T-helper 1 cell treated with Interleukin-12 subunit alpha and Interleukin-12 subunit beta and Interleukin-4 antibody, amounts not matched to agents 30 ng/mL and 1 ng/mL, for 36 hours (primary cell): Measurements from ENCODE around the gene NPHP3. TPM values are rescaled to one million over a fixed set of nuclear protein-coding genes. Genes with fewer than 3 reads are reported as not detected.

Source experiments
- intact Hi-C: fragments of 100-400 bp; cut with micrococcal nuclease; formaldehyde crosslinking; loops from one replicate; pipeline ENCODE4 v1.15.1; 2024
- total RNA-seq: library from RNA; stranded (reverse); gene quantifications from 2 replicates; pipeline ENCODE4 v1.2.3, GENCODE V29; 2022

NPHP3 gene
- total RNA-seq, 1 donor from 2014 or later = 18.9 TPM

DNA sequence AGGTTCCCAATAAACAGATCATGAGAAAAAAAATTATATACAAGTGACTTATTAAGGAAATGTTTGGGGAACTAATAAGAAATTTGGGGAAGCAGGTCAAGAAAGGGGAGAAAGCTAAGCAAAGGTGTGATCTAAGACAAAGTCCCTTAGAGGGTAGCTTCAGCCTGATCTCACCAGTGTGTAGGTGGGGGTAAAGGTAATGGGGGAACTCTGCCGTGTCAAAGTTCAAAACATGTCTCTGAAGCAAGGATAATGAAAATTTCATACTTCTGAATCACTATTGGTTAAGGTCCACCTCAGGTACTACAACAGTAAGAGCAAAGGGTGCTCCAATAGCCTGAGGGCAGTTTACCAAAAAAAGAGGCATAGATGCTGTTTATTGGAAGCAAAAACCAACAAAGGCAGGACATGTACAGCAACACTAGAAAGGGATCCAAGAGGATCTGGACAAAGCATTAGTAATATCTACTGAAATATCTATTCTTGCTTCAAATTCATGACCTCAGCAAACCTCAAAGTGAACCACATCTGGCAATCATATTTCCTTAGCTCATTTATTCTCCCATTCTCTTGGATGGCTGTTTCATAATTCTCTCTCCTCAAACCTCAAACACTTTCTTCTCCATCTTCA is 69.5 kb downstream of the NPHP3 start:
- intact Hi-C loops = no loop called here

DNA sequence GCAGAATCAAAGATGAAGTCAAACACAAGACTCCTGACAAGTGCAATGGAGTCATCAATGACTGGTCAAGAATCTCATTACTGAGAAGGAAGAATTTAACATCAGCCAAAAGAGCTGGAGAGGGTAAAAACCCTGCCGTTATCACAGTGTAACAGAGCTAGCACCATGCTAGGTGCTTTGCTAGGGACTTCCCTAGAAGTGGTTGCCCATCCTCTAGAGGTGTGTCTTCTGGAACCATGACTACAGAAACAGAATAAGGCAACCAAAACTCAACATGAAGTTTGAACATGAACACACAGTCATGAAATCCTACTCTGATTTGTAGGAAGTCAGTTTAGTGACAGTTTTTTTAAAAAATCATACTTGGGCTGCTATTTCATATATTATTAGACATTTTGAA is 72.1 kb downstream of the NPHP3 start:
- intact Hi-C loops = no loop called here

DNA sequence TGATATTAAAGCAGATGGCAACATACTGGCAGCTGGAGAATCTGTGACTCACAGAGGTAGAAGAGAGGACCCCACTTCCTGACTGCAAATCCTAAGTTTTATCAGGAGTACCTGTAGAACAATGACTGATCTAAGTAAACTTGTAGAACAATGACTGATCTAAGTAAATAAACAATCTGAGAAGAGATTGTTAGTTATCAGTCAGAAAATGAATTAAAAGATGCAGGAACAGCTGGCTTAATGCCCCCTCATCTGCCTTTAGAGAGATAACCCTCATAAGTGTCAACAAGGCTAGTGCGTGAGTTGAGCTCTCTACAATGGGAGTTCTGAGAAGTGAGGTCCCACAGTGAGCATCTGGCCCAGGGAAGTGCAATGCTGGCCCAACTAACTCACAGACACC is 77.2 kb downstream of the NPHP3 start:
- intact Hi-C loops = no loop called here

DNA sequence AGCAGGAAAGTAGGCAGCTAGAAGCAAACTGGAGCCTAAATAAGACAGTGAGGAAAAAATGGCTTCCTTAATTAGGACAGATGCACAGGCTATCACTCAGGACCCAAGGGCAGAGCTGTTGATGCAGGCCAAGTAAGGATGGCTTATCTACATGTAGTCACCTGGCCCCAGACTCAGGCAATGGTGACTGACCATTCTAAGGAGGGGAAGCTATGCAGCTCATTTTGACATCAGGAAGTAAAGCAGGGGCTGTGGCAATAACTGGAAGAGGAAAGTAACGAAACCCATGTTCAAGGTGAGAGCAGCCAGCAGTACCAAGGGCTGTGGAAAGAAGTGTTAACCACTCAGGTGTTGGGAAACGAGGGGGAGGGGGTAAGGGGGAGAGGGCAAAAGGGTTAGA is 78.8 kb downstream of the NPHP3 start:
- intact Hi-C loops = loop anchor here (2.0 to 5.0 kb wide), 2 partner anchors 226 to 391 kb away; partner anchors contain the start of gene DNAJC13

DNA sequence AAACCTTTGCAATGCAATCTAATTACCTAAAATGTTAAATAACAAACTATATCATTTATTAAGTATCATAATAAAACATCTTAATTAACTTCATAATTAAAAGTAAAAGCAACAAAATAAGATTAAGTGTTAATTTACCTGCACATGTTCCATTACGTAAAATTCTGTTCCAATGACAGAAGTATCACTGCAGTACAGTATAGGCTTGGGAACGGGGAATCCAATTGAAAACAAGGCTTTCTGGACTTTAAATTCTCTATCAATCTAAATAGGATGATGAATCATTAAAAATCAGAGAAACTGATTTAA is 79.7 kb downstream of the NPHP3 start:
- intact Hi-C loops = loop anchor here (1.0 to 5.0 kb wide), 6 partner anchors 18 to 742 kb away; partner anchors contain the start of genes DNAJC13 and UBA5

DNA sequence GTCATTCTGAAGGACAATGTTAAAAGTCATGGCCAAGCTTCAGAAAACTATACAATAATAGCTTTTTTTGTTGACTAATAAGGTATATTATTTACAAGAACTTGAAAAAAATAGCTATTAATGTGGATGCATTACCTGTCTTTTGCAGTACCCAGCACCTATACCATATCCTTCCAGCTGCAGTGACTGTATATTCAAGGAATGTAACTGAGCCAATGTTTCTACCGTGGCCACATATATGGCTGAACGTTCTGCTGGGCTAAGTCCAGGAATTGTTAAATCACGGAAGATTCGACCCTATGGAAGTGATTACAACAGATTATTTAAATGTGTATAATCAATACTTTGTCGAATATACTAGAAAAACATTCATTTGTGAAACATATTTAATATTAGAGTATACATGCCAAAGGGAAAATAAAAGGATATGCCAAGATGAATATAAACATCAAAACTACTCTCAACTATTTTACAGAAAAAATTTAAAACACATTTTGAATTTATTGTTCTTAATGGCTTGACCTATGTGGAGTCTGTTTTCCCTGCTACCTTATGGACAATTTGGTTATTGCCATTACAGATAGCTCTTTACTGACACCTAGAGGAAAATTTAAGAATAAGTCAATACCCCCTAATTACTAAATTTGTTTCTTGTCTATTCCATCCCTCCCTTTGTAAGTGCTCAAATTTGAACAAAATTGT is 80.2 kb downstream of the NPHP3 start:
- intact Hi-C loops = loop anchor here (1.0 to 5.0 kb wide), 6 partner anchors 18 to 742 kb away; partner anchors contain the start of genes DNAJC13 and UBA5

DNA sequence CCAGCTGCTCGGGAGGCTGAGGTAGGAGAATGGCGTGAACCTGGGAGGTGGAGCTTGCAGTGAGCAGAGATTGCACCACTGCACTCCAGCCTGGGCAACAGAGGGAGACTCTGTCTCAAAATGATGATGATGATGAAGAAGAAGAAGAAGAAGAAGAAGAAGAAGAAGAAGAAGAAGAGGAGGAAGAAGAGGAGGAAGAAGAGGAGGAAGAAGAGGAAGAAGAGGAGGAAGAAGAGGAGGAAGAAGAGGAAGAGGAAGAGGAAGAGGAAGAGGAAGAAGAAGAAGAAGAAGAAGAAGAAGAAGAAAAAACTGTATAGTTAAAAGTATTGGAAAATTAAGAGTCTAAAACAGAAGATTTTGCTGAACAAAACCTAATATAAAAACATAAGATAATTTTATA is 80.8 kb downstream of the NPHP3 start:
- intact Hi-C loops = loop anchor here (5.0 kb wide), 1 partner anchor 224 kb away; the partner anchor contains the start of gene DNAJC13

DNA sequence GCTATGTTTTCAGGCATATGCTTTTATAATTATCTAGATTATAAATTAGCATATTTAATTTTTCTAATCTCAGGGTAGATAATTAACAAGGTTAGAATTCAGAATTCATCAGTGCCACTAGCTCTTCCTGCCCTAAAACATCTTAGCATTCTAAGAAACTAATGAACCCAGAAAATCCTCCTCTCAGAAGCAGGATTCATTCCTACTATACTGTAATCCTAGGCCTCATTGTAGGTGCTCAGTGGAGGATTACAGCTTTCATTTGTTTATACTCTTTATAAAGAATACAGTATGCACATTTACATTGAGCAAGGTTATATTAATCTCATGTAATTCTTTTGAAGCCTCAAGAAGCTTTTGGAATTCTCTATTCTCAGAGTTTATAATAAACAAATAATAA is 83.5 kb downstream of the NPHP3 start:
- intact Hi-C loops = no loop called here

DNA sequence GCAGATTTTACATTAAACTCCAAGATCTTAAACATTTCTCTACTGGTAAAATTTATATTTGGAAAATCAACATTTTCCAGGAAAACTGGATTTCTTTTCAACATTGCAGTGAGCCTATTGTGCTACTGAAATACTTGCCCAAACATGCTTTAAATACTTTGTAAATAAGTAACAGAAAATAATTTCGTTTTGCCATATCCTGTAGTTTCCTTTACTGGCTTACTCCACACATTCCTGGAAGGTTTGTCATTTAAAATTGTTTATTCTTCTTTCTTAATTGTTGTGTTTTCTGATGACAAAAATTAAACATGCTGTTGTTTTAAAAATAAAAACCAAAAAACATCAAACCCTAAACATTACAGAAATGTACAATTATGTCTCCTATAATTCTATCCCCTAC is 84.6 kb downstream of the NPHP3 start:
- intact Hi-C loops = no loop called here

DNA sequence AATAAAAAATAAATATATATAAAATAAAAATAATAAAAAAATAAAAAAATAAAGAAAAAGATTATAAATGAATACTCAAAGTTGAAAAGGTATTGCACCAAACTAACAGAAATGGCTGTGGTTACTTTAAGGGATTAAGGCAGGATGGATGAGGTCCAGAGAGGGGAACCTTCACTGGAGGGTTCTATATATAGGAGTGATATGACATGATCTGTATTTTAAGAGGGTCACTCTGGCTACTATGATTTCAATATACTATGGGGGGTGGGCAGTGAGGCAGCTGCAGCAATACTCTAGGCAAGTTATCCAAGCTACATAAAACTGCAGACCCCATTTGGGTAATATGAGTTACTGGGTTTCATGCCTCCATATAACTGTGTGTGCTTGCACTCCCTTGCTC is 87.2 kb downstream of the NPHP3 start:
- intact Hi-C loops = no loop called here

Other genes starting within 250 kb of the NPHP3 start
- gene ACKR4, start 125.1 kb downstream of the NPHP3 start, total RNA-seq = not detected in 2 replicates
- 14.1 and 17.5 TPM in 2 replicates for gene ACAD11, start 62.6 kb downstream of the NPHP3 start, total RNA-seq
- 44.5 and 48.9 TPM in 2 replicates for gene UBA5, start 62.1 kb downstream of the NPHP3 start, total RNA-seq